ENCODE data around the gene HSCB. TPM values are rescaled to one million over a fixed set of nuclear protein-coding genes. Genes with fewer than 3 reads are reported as not detected.

Gene HSCB, protein sequence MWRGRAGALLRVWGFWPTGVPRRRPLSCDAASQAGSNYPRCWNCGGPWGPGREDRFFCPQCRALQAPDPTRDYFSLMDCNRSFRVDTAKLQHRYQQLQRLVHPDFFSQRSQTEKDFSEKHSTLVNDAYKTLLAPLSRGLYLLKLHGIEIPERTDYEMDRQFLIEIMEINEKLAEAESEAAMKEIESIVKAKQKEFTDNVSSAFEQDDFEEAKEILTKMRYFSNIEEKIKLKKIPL
- total RNA-seq: 22.2 and 37.0 TPM in 2 replicates

DNA sequence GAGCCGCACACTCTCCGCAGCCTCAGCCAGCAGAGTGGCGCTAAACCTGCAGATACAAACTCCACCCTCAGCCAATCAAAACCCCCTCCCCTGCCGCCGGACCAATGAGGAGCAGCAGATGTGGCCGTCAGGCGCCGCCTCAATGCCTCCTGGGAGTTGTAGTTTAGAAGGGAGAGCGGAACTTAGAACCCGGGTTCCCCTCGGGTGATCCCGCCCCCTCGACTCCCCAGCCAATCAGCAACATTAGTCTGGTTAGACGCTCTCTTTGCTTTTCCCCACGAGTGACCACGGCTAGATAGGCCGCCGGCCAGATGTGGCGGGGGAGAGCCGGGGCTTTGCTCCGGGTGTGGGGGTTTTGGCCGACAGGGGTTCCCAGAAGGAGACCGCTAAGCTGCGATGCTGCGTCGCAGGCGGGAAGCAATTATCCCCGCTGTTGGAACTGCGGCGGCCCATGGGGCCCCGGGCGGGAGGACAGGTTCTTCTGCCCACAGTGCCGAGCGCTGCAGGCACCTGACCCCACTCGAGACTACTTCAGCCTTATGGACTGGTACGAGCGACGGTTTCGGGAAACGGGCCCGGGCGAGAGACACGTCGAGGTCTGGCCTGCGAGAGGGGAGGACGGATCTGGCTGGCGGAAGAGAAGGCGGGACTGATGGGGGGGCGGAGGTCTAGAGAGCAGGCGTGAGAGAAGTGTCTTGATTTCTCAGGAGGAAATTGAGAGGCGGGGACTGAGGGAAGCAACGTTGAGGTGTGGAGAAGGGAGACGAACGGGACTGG lies at the start of gene HSCB, which contains the start of gene CHEK2:
HSCB (plus strand) TSS at position 255 of the 777 bp plus-strand sequence; CDS start at position 312, 57 bp downstream.
CHEK2 (minus strand) TSS at position 36 of the 777 bp plus-strand sequence. CDS start 7,099 bp downstream, outside the sequence.

DNA sequence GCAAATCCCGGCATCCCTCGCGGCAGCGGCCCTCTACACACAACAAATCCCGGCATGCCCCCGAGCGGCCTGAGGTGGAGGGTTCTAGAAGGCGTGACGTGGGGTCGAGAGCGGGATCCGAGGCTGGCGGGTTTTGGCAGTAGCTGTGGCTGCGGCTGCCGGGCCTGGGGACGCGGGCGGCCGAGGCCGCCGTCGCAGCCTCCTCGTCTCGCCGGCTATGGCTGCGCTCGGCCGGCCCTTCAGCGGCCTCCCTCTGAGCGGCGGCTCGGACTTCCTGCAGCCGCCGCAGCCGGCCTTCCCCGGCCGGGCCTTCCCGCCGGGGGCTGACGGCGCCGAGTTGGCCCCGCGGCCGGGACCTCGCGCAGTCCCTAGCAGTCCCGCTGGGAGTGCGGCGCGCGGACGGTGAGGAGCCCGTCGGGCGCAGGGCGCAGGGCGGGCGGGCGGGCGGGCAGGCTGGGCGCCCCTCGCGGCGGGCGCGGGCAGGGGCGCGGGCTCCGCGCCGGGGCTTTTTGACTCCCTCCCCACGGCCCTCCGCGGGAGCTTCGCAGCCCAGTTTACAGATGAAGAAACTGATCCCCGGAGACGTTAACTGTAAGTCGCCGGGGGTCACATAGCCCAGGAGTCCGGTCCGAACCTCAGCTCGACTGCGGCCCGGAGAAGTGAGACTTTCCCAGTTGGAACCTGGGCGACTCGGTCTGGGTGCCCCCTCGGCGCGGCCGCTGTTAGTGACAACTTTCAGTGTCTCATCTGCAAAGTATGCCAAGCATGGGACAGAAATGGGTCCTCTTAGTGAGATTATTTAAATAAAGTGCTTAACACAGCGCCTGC lies 31.0 kb downstream of the HSCB start, which contains the start of gene CCDC117:
CCDC117 (plus strand) TSS at position 63 of the 828 bp plus-strand sequence; CDS start at position 218, 155 bp downstream.

GRCh38 chr22:28800308-28801041 lies 58.6 kb downstream of the HSCB start, which contains the start of gene XBP1:
TSS of gene XBP1 (minus strand) at chr22:28800569.

Other genes starting within 250 kb of the HSCB start
- gene TTC28, start 62.2 kb upstream of the HSCB start, total RNA-seq: 11.1 and 68.4 TPM in 2 replicates
- gene CHEK2, start 219 bp upstream of the HSCB start, total RNA-seq: 15.7 and 16.2 TPM in 2 replicates
- 21.5 and 30.3 TPM in 2 replicates for gene CCDC117, start 30.7 kb downstream of the HSCB start, total RNA-seq
- 149 and 241 TPM in 2 replicates for gene XBP1, start 58.5 kb downstream of the HSCB start, total RNA-seq
- 5.9 and 6.3 TPM in 2 replicates for gene ZNRF3, start 141.5 kb downstream of the HSCB start, total RNA-seq